HG03342 (cell line): Measurements from ENCODE around the gene GGT6.
A peak's percentile ranks its signal among the peaks of the same experiment; 100 is the strongest.

Experiments used
- ATAC-seq: cut with Tn5 transposase; IDR thresholded peaks from one replicate; pipeline ENCODE4 v1.9.1; 2021; ENCODE audit warnings: mild to moderate bottlenecking, moderate library complexity; ENCODE audit not compliant: unreplicated experiment

GGT6 gene

DNA sequence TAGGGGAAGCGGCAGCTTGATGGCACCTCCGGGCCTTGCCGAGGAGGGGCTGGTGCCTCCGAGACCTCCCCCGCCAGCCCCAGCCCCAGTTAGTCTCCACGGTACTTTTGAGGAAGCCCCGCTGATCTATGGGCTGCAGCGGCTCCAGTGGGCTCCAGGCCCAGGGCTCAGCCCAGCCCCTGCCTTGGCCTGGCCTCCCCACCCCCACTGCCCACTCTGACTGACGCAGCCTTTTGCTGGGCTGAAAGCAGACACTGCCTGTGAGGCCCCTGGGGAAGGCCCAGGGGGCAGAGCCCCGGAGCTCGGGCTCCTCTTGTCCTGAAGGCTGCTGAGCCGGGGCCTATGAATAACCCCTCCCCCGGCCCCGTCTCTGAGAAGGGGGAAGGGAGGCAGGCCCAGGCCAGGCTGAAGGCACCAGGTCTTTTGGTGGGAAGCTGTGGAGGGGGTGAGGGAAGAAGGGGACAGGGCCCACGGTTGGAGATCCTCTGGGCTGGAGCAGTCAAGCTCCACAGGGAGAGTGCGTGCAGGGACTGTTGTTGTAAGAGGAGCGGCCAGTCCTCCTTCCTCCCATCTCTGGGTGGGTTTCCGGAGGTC, 16.4 kb upstream of the GGT6 start:
- no peak for ATAC-seq

DNA sequence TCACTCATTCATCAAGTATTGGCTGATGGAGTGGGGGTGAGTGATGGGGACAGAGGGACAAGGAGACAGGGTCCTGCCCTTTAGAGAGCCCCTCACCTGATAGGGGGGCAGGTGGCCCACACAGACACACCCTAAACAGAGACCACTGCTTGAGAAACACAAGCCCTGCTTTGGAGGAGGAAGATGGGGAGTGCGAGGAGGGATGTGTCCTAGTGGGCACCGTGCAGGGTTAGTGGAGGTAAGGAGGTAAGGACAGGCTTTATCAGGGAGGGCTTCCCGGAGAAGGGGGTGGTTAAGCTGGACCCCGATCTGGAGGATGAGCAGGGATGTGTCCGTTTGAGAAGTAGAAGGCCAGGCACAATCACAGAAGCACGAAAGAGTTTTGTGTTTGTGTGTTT, 15.8 kb upstream of the GGT6 start:
- no peak for ATAC-seq

DNA sequence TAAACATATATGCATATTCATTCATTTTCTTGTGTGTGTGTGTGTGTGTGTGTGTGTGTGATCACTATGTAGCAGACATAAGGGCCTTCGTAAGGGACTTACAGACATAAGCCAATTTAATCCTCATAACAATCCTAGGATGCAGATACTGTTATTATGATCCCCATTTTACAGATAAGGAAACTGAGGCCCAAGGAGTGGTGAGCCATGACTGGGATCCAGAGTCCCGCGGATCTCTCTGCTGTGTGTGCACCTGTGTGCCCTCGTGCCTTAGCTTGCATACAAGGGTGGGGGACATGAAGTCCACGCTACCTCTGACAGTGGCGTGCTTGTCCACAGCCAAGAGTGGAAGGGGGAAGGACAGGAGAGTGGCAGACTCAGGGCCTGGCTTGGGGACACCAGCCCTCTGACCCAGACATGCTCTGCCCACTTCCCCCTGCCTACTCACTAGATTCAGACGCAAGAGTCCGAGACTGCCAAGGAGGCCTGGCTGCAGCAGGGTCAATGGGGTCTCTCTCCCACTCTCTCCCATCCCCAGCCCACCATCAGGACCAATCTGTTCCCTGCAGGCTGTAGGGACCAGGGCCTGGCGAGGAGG, 14.2 kb upstream of the GGT6 start:
- no peak for ATAC-seq

DNA sequence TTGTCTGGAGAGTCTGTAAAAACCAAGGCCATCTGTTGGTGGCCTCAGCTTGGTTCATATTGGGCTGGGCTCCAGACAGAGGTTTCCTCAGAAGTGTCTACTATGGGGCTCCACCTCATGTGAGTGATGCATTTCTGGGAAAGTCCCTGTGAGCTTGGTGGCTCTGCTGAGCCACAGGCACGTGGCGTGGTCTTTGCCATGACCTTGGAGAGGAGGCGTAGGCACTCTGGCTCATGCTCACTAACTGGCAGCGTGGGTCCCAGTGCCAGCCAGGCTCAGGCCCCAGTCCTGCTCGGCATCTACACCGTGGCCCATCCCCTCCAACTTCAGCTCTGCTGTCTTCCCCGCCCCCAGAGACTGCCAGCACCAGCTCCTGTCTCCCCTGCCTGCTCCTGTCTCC, 13.3 kb upstream of the GGT6 start:
- ATAC-seq, result no peak

DNA sequence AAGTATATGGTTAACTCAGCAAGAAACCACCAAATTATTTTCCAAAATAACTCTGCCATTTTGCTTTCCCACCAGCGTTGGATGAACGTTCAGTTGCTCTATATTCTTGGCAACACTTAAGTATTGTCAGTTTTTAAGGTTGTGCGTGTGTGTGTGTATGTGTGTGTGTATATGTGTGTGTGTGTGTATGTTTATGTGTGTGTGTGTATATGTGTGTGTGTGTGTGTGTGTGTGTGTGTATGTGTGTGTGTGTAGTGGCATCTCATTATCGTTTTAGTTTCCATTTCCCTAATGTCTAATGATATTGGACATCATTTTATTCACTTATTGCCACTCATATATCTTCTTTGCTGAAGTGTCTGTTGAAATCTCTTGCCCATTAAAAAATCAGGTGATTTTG, 12.7 kb upstream of the GGT6 start:
- ATAC-seq, result no peak

DNA sequence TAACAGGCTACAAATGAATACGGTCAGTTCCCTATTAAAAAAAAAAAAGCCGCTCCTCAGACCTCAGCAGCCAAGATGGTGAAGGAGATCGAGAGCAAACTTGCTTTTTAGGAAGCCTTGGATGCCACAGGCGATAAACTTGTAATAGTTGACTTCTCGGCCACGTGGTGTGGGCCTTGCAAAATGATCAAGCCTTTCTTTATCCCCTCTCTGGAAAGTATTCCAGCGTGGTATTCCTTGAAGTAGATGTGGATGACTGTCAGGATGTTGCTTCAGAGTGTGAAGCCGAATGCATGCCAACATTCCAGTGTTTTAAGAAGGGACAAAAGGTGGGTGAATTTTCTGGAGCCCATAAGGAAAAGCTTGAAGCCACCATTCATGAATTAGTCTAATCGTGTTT, 11.8 kb upstream of the GGT6 start:
- no peak for ATAC-seq

DNA sequence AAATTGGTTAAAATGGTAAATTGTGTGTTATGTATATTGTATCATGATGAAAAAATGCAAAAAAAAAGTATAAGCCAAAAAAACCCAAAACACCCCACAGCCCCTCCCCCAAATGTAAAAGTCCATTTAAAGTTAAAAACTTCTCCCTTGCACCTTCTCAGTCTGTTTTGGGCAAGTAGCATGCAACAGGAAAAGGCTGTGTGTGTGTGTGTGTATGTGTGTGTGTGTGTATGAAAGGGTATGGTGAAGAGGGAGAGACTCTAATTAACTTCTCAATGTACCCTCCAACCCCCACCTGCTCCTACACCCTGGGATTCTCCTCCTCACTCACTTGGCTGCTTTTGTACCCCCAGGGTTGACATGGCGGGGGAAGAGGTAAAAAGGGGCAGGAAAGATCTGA, 9.2 kb upstream of the GGT6 start:
- no peak for ATAC-seq

DNA sequence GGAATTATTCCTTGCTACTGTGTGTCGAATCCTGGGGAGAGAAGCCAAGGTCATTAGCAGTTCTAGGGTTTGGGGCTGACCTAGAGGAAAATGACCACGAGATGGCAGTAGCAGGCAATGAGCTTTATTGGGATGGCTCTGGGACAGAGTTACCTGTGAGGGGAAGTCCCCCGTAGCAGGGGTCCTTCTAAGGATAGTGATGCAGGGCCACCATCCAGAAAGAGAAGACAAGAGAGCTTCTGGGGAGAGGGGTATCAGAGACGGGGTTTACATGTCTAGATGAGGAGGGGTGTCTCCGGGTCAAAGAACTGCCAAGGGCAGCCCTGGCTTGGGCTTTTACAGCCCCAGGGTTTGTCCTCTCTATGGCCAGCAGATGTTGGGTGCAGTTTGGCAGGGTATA, 6.4 kb upstream of the GGT6 start:
- ATAC-seq, result no peak

DNA sequence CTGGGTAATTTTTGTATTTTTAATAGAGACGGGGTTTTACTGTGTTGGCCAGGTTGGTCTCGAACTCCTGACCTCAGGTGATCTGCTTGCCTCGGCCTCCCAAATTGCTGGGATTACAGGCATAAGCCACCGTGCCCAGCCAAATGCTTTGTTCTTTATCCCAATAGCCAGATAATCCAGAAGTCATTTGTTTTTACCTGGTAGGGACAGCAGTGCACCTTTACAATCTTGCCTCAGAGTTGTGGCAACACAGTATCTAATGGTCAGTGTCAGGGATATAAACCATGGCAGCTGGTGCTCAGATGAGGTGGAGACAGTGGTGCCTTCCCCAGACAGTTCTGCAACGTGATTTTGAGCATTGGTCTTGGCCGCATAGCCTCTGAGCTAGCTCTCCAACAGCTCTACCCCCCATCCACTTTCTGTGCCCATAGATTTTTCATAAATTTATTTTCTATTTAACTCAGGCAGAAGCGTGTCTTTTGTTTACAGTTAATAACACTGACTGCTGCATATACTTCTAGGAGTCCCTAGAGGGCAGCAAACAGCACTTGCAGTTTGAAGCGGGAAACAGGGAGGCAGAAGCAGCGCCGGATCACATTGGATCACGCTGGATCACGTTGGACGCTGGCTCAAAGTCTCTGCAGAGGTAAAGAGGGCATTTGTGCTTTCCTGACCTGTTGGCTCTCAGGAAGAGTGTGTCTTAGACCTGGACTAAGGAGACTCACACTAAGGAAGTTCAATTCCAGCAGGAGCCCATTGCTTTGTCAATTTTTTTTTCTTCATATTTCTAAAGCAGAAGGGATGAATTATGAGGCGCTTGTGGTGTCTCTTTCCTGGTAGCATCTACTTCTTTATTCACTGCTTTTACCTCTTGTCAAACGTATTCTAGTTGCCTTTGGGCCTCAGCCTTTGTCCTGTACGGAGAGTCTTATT, 5.1 kb upstream of the GGT6 start:
- no peak for ATAC-seq

DNA sequence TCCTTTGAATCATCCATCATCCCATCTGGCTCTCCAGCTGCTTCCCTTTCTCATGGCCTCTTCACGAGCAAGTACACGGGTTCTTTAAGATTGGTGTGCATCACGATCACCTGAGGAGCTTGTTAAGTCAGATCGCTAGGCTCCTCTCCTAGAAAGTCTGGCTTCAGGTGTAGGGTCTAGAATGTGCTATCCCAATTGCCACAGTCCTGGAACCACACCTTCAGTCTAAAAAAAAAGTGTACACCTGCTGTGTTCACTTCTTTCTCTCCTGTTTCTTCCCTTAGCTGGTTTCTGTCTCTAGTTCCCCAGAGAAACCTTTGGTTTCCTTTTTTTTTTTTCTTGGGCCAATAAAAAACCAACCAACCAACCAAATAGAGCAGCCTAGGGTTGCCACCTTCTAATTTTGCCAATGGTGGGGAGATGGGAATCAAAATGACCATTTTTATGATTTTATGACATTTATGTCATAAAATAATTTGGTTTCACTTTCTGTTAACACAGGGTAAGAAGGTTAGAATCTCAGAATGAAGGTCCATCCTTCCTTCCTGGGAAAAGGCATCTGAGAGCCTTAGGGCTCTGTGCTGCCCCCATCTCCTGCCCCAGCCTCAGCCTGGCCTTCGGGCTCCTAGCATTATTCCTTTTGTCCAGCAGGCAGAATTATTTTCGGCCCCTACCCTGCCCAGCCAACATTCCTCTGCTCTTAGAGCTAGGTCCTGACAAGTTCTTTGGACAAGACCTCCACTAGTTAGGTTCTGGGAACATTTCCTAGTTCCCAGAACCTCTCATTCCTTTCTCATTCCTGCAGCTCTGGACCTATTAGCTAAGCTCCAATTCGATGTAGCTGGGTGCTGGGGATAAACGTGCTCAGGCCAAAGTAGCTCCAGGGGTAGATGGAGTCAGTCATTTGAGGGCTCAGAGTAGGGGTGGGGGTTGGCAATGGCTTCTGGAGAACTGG, 1.9 kb upstream of the GGT6 start:
- no peak for ATAC-seq

DNA sequence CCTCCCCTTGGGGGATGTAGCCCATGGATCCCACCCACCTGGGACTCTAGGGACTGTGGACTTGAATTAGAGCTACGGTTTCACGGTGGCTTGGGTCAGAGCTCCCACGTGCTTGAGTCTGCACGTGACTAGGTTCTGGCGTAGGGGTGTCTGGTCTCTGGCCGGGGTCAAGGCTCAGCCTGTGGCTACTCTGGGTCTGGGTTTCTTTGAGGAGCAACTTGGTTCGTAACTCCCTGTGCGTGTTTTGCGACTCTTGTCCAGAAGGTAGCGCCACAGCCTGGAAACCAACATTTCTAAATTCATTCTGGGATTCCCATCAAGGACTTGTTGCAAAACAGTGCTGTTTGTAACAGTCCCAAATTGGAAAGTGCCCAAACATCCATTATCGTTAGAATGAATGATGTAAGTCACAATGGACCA, 470 bp upstream of the GGT6 start:
- ATAC-seq, result no peak

DNA sequence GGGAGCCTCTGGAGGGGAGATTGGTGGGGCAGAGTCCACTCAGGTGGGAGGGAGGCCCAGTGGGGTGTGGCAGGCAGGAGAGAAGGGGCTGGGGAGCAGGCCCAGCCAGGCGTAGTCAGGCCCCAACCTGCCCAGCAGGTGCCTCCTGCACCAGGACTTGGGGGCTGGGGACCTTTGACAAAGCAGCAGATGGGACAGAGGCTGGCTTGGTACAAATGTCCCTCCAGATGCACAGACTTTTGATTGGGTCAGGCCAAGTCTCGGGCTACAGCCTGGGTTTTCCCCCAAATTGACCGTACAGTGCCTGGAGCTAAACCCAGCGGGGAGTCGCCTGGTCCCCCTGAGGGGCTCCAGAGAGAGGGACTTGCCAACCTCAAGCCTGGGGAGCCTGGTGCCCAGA, 411 bp downstream of the GGT6 start:
- ATAC-seq, result no peak

DNA sequence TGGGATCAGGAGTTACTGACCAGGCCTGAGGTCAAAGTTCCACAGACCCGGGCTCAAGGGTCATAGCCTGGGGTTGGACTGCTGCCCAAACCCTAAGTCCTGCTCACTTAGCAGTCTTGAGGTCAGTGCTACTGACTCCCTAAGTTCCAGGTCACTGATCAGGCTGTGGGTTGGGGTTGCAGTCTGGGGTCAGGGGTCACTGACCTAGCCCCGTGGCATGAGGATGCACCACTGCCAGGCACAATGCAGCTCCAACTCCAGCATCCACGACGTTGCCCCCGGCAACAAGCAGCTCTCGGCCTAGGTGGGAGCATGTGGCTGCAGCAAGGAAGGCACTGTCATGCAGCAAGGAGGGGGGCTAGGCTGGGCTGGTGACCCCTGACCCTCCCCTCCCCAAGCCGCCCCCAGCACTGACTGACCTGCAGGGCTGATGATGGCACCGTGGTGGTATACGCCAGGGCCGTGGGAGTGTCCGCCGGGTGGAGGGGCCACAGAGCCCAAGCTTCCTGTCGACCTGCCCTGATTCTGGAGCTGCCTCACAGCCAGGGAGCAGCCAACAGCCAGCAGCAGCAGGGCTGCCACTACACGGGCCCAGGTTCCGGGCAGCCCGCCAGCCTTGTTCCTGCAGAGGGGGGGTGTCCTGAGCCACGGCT, 1.1 kb downstream of the GGT6 start:
- ATAC-seq, result no peak

DNA sequence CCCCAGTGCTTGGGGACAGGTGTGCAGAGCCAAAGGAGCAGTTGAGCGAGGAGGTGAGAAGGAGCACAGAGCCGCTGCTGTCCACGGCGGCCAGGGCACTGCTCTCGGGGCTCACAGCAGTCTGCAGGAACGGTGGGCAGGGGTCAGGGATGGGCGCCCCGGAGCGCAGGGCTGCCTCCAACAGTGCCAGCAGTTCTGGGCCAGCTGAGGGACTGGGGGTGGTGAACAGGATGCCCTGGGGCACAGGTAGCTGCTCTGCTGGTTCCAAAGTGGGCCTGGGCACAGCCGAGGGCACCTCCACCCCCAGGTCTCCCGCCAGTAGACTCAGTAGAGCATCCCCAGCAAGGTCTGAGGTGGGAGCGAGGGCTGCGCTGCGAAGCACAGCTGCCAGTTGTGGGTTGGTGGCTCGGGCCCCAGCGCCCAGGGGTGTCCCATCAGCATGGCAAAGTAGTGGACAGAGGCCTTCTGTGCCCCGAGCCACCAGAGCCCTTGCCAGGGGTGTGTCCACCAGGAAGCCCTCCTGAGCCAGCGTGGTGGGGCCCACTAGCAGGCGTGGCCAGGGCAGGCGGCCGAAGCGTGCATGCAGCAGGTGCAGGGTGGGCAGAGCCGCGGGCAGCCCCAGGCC, 1.9 kb downstream of the GGT6 start:
- no peak for ATAC-seq

DNA sequence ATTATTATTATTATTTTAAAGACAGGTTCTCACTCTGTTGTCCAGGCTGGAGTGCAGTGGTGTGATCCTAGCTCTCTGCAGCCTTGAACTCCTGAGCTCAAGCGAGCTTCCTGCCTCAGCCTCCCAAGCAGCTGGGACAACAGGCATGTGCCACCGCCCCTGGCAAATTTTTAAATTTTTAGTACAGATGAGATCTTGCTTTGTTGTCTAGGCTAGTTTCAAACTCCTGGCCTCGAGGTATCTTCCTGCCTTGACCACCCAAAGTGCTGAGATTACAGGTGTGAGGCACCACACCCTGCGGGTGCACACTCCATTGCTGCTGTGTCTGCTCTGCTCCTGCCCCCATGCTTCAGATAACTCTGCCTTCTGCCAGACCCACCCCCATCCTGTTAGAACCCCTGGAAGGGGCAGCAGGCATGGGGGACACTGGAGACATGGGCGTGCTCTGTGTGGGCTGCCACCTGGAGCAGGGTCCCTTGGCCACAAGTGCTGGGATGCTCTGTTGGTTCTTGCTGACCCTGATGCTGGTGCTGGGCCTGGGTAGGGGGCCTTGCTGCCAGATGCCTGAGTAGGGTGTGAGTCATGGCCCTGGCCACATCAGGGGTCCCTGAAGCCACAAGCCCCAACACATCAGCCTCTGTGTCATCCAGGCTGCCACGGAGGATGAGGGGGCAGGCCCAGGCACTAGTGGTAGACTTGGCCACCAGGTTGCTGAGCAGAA, 2.6 kb downstream of the GGT6 start:
- no peak for ATAC-seq

DNA sequence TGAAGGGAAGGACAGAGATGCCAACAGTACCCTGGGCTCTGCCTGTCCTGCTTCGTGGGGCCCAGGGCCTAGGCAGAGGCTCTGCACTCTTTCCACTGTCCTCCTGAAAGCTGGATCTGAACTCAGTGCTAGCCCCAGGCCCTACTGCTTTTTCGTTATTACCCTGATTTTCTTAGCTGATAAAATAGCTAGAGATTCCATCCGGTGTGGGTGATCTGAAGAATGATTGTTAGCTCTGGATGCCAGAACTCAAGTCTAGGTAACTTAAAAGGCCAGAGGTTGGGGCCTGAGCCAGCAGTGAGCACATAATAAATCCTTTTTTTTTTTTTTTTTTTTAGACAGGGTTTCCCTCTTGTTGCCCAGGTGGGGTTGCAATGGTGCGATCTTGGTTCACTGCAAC, 3.4 kb downstream of the GGT6 start:
- no peak for ATAC-seq

DNA sequence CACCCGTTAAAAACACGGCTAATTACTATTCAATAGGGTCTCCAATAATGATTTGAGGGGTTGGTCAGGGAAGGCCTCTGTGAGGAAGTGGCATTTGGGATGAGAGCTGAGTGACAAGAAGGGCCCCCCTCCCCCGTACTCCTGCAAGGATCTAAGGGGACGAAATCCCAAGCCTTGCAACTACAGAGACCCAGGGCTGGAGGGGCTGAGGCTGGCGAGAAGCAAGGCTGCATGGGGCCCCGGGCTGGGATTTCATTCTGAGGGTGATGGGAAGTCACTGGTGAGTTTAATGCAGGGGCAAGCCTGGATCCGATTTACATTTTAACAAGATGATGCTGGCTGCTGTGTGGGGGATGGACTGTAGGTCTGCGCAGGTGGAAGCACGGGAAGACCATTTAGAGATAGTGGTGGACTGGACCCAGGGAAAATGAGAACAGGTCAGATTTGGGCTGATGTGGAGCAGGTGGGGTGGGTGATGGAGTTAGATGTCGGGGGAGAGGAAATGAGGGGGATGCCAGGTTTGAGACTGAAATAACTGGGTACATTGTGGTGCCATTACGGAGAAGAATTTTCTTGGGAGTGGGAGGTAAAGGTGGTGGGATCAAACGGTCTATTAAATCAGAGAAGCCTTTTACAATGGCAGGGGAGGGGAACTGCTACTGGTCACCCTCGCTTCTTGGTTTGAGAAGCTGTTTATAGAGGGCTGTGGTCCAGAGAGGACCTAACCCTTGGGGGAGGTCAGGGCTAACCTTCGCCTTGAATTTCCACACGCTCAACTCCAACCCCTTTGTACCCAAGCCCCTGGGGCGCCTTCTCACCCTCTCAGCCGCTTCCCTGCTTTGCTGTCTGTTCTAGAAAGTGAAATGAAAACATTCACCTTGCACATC, 4.3 kb downstream of the GGT6 start:
- no peak for ATAC-seq

DNA sequence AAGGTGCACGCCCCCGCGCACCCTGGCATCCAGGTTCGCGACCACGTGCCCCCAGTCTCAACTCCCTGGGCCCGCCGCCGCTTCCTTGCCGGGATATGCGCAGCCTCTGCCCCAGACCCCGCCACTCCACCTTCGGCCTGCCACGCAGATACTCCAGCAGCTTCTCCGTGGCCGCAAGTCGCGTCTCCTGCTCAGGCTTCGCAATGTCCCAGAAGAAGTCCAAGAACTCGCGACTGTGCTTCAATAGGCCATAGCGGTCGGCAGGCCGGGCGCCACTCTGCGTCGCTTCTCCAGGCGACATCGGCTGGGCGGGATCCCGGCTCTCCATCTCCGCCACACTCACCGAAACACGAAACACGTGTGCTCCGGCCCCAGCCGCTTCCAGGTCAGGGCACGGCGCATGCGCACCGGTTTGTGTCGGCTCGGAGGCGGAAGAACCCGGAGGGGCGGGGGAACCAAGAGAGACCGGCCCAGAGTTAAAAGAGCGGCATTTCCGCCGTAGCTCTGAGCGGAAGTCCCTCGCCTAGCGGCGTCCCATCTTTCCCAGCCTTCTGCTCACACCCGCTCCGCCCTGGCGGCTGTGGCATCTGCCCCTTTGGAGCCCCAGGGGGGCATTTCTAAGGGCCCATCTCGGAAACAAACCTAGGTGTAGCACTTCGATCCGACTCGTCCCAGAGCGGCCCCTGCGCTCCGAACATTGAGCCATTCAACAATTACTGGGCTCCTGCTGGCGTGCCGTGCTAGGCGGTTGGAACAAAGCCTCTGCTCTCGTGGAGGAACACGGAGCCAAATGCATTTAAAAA, 5.2 kb downstream of the GGT6 start, which contains the start of gene MYBBP1A:
MYBBP1A (minus strand) TSS at position 388 of the 803 bp plus-strand sequence; CDS start at position 328, 60 bp downstream.
- ATAC-seq, result peak; percentile 76
